HG03558 (cell line): ENCODE measurements around the gene GVQW3.
"Not testable (repeated sequence)": the region's sequence is repeated elsewhere in the genome, so short reads cannot be mapped to it uniquely, and the experiment has no call there.

ENCODE experiments used
- ATAC-seq: cut with Tn5 transposase; IDR thresholded peaks from one replicate; pipeline ENCODE4 v1.9.1; 2021; ENCODE audit warnings: moderate number of reproducible peaks; ENCODE audit not compliant: unreplicated experiment; ENCODE audit errors: extremely low read depth

GVQW3 gene

GRCh38 chr11:76382209-76382608 lies 1.1 kb downstream of the GVQW3 start:
- ATAC-seq = no peak

DNA sequence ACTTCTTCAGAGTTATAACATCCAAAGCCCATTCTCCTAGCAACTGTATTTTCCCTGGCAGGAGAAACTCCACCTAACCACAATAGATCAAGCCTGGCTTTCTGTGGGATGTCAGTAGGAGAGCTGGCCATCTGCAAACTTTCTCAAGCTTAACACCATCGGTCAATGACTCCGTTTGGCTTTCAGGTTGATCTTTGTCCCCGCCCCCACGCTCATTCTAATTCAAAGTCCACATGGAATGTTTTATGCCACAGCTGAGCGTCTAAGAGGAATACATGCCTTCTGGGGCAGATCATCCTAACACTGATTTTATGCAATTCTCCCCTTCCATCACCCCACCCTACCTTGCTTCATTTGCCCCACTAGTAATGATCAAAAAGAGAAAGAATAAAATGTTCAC lies 4.8 kb downstream of the GVQW3 start:
- no peak for ATAC-seq

GRCh38 chr11:76388408-76388807 lies 7.3 kb downstream of the GVQW3 start:
- ATAC-seq = no peak

GRCh38 chr11:76391021-76391420 lies 9.9 kb downstream of the GVQW3 start:
- no peak for ATAC-seq

DNA sequence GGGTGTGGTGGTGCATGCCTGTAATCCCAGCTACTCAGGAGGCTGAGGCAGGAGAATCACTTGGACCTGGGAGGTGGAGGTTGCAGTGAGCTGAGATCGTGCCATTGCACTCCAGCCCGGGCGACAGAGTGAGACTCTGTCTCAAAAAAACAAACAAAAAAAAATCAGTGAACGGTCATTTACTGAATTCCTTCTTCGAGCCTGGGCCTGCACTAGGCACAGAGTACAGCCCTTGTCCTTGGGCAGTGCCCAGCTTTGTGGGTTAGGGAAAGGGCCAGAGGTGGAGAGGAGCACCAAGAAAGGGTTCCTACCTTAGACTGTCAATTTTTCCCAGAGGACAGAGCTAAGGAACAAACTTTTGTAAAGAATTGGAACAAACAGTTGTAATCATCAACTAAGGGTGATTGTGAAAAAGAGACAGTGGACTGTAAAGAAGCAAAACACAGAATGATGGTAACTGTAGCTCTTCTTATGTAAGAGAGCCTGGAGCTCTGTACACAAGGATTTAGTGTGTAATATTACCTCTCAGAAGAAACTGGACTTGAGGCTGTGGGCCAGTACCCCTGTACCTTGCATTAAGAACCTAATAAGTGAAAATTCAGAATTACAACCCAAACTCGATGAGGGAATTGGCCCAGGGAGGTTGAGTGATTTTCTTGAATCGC lies 10.8 kb downstream of the GVQW3 start:
- ATAC-seq = no peak

GRCh38 chr11:76392870-76393269 lies 11.7 kb downstream of the GVQW3 start:
- ATAC-seq = no peak

DNA sequence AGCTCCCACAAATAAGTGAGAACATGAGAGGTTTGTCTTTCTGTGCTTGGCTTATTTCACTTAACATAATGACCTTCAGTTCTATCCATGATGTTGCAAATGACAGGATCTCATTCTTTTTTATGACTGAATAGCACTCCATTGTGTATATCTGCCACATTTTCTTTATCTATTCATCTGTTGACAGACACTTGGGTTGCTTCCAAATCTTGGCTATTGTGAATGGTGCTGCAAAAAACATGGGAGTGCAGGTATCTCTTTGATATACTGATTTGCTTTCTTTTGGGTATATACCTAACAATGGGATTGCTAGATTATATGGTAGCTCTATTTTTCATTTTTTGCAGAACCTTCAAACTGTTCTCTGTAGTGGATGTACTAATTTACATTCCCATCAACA lies 13.3 kb downstream of the GVQW3 start:
- no peak for ATAC-seq

- ATAC-seq = no peak
Measured at GRCh38 chr11:76395296-76395695, 14.2 kb downstream of the GVQW3 start.

GRCh38 chr11:76397383-76397782 lies 16.3 kb downstream of the GVQW3 start:
- no peak for ATAC-seq

DNA sequence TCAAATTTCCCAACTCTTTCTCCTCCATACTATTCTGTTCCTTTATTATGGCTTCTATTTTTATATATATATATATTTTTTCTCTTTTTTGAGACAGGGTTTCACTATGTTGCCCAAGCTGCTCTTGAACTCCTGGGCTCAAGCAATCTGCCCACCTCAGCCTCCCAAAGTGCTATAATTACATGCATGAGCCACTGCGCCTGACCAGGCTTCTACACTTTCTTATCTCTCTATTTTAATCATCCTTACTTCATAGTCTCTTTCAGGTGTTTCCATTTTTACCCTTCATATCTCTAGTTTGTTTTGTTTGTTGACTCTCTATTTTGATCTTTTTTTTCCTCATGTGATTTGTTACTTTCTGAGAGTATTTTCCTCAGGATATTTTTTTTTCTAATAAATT lies 19.8 kb downstream of the GVQW3 start:
- no peak for ATAC-seq

GRCh38 chr11:76401484-76401883 lies 20.4 kb downstream of the GVQW3 start:
- not testable (repeated sequence) for ATAC-seq

- ATAC-seq = no peak
Measured at GRCh38 chr11:76406359-76406758, 25.2 kb downstream of the GVQW3 start.

- no peak for ATAC-seq
Measured at GRCh38 chr11:76408171-76408965, 27.2 kb downstream of the GVQW3 start.

- ATAC-seq = no peak
Measured at GRCh38 chr11:76410851-76411357, 29.8 kb downstream of the GVQW3 start.

DNA sequence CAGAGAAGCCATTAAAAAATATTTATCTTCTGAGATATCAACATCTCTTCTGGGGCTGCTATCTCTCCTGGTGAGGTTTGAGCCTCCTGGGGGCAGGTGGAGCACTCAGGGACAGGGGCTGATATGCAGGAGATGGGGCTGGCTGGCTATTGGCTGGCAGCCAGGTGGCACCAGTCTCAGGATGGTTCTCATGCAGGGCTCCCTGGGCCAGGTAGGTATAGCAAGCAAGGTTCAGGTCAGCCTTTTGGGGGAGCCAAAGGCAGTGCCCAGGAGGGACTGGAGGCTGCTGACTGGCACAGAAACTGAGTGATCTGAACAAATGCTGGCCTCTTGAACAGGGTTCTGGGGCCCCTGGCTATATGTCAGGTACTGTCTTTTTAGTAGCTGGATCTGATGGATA lies 34.0 kb downstream of the GVQW3 start:
- ATAC-seq = no peak

GRCh38 chr11:76419896-76420295 lies 38.8 kb downstream of the GVQW3 start:
- no peak for ATAC-seq

- no peak for ATAC-seq
Measured at GRCh38 chr11:76424379-76424778, 43.3 kb downstream of the GVQW3 start.

DNA sequence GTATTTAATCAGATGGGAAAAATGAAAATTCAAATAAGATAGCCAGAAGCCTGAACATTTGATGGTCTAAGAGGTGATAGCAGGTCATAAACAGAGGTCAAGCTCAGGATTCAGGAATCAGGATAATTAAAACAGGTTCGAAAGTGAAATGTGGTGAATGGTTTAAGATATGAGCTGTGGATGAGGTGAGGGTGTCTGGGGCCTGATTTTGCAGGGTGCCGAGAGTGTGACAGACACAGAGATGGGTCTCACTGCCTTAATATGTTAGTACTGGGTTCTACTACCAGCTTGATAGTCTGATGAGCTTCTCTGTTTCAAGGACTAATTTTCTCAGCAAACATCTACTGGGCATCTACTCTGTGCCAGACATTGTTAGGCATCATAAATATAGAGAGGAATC lies 43.8 kb downstream of the GVQW3 start:
- ATAC-seq = no peak

GRCh38 chr11:76426660-76427059 lies 45.5 kb downstream of the GVQW3 start:
- ATAC-seq = no peak

GRCh38 chr11:76436020-76436419 lies 54.9 kb downstream of the GVQW3 start:
- no peak for ATAC-seq

DNA sequence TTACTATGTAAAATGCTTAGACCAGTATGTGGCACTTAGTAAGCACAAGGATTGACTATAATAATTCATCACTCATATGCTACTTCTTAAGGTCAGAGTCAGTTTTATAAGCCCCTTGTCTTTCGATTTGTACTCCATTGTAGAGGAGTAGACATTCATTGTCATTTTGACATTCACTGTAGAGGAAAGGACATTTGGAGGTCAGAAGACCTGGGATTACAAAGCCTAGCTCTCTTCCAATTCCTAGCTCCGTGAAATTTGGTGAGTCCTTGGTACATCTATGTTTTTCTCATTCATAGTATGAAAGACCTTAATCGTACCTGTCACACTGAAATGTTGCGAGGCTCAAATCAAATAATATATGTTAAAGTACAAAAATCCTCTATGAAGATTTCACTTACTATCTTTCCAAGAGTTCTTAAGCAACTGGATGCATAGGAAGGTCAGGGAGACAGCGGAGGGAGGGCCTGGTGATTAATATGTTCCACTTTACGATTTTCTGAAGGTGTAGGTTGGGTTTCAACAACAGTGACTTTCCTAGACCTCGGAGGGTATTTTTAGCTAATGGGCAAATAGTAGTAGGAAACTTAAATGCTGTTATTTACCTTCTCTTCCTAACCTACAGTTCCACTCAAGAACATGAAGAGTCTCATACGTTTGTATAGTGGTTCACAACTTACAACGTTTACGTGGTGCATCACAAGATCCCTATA lies 62.3 kb downstream of the GVQW3 start:
- ATAC-seq = no peak
